Transverse colon (tissue), 4 donors: ENCODE results near the gene SEC61A1. TPM values are rescaled to one million over a fixed set of nuclear protein-coding genes. Genes with fewer than 3 reads are reported as not detected.

Experiments
- DNase-seq: peaks from one replicate; pipeline ENCODE4 v3.0.0-alpha.2; 2019
- H3K27ac ChIP-seq, 4 donors: fragments of 200-600 bp; sonication (generic); 2 replicates each; pipeline ENCODE4 v1.5.1; 2016 to 2018; ENCODE audit warnings: inconsistent platforms in 4 of 4
- H3K27me3 ChIP-seq: fragments of 200-600 bp; sonication (generic); 2 replicates; pipeline ENCODE4 v1.5.1; 2017; ENCODE audit warnings: inconsistent platforms
- H3K36me3 ChIP-seq, 4 donors: fragments of 200-600 bp; sonication (generic); 2 replicates each; pipeline ENCODE4 v1.5.1; 2017 to 2019; ENCODE audit warnings: inconsistent platforms in 4 of 4
- H3K4me1 ChIP-seq, 4 donors: fragments of 200-600 bp; sonication (generic); 2 replicates each; pipeline ENCODE4 v1.5.1; 2017 to 2020; ENCODE audit warnings: inconsistent platforms in 4 of 4
- H3K4me3 ChIP-seq, 4 donors: fragments of 200-600 bp; sonication (generic); 1 replicate in 1 of 4; 2 replicates in 3 of 4; pipeline versions ENCODE4 v1.5.1 to v1.6.1; 2017 to 2019; ENCODE audit warnings: inconsistent platforms in 4 of 4
- H3K9me3 ChIP-seq, 2 donors: fragments of 200-600 bp; sonication (generic); 2 replicates each; pipeline ENCODE4 v1.5.1; 2017 to 2019; ENCODE audit warnings: inconsistent platforms in 2 of 2
- CTCF ChIP-seq, 5 experiments: fragments of 200-600 bp in 3 of 5; fragments of 450-650 bp in 2 of 5; sonication (generic) in 3 of 5; IDR thresholded peaks; 1 replicate in 2 of 5; 2 replicates in 3 of 5; pipeline ENCODE4 v1.5.1; 2016 to 2017; ENCODE audit warnings: antibody characterized with exemption in 5 of 5, inconsistent platforms in 3 of 5, mild to moderate bottlenecking in 2 of 5, moderate library complexity in 1 of 5
- EP300 ChIP-seq: sonication (generic); formaldehyde crosslinking; IDR thresholded peaks from one replicate; pipeline ENCODE4 v1.6.1; 2017; ENCODE audit warnings: antibody characterized with exemption, low read depth
- POLR2A ChIP-seq: fragments of 450-650 bp; IDR thresholded peaks from one replicate; pipeline ENCODE4 v1.6.1; 2016; ENCODE audit warnings: antibody characterized with exemption, mild to moderate bottlenecking, moderate library complexity
- POLR2AphosphoS5 ChIP-seq, 3 donors: sonication (generic); formaldehyde crosslinking; IDR thresholded peaks; one replicate each; pipeline ENCODE4 v1.6.1; 2016; ENCODE audit warnings: antibody characterized with exemption in 3 of 3
- WGBS, 2 donors: methylation state at CpG; one replicate each; pipeline ENCODE4 v1.1.5; 2018; ENCODE audit warnings: low coverage in 1 of 2; 5-methylcytosine and 5-hydroxymethylcytosine counted together
- in situ Hi-C, 4 donors: fragments of 200-750 bp; cut with MboI; loops; one replicate each; pipeline versions ENCODE4 v1.15.0 to v1.15.1; 2017; ENCODE audit warnings: low sequenced_read_pairs in 3 of 4, low pct_ligation_motif_present in 1 of 4, low pct_unique_long_range_greater_than_20kb in 1 of 4
- intact Hi-C: fragments of 100-400 bp; cut with DNase I; formaldehyde crosslinking; loops from one replicate; pipeline ENCODE4 v1.15.1; 2023; ENCODE audit warnings: low total_unique reads
- total RNA-seq, 4 donors: library from RNA; depleted of rRNA; stranded (reverse); fragments of >200 nt; gene quantifications; one replicate each; pipeline ENCODE4 v1.1.0, GENCODE V29; 2016

Gene SEC61A1
- total RNA-seq, 4 donors from 2014 or later, result 86.6 to 116 (median 115) TPM

- Histone ChIP-seq H3K27me3 (no peaks in the 10 kb centered on the region), H3K9me3 (no peaks in the 10 kb centered on the region), H3K36me3 (peaks cover 0 to 7% (median 0%) of the 10 kb centered on the region in 4 donors), H3K27ac (no peak overlapping the region), H3K4me1 (no peaks in the 10 kb centered on the region), H3K4me3 (no peak overlapping the region)
- intact Hi-C loops (no loop called here), in situ Hi-C loops (loop anchor here in 3 of 4 donors (10.0 to 25.0 kb wide), 4 partner anchors 396 to 521 kb away; partner anchors contain the start of gene GATA2 (in 1 of the 3))
- no peak for DNase-seq
- WGBS, 2 donors, result 92% methylated on average over 2 of the region's 2 CpGs
- TF ChIP-seq EP300 (no peak), CTCF (IDR thresholded peaks at IDR 0.05) (no peak), POLR2A (no peak), POLR2AphosphoS5 (IDR thresholded peaks at IDR 0.05) (no peak)
Measured at GRCh38 chr3:128091586-128091985, 39.3 kb downstream of the SEC61A1 start.

- intact Hi-C loops (loop anchor here (2.0 kb wide), 2 partner anchors 404 to 514 kb away; no protein-coding TSS in a partner anchor), in situ Hi-C loops (loop anchor here in 3 of 4 donors (10.0 to 25.0 kb wide), 4 partner anchors 393 to 518 kb away; partner anchors contain the start of gene GATA2 (in 1 of the 3))
- WGBS, 2 donors, result 88 to 100% methylated on average over 1 to 13 of the region's 13 CpGs
- TF ChIP-seq POLR2AphosphoS5 (IDR thresholded peaks at IDR 0.05) (no peak), EP300 (no peak), POLR2A (no peak), CTCF (IDR thresholded peaks at IDR 0.05) (no peak)
- H3K36me3 ChIP-seq, result peaks cover 0 to 7% (median 0%) of the 10 kb centered on the region in 4 donors
- peaks cover 0 to 9% (median 2%) of the 10 kb centered on the region in 4 donors for H3K4me1 ChIP-seq
- no peak overlapping the region for H3K4me3 ChIP-seq
- no peaks in the 10 kb centered on the region for H3K27me3 ChIP-seq
- no peak overlapping the region for H3K27ac ChIP-seq
- no peaks in the 10 kb centered on the region for H3K9me3 ChIP-seq
- no peak for DNase-seq
Measured at GRCh38 chr3:128094295-128095151, 42.3 kb downstream of the SEC61A1 start.

- in situ Hi-C loops (loop anchor here in 3 of 4 donors (10.0 to 25.0 kb wide), 4 partner anchors 392 to 517 kb away; partner anchors contain the start of gene GATA2 (in 1 of the 3)), intact Hi-C loops (loop anchor here (2.0 kb wide), 2 partner anchors 404 to 514 kb away; no protein-coding TSS in a partner anchor)
- Histone ChIP-seq H3K4me1 (peaks cover 0 to 9% (median 2%) of the 10 kb centered on the region in 4 donors), H3K36me3 (peaks cover 0 to 7% (median 0%) of the 10 kb centered on the region in 4 donors), H3K27ac (no peak overlapping the region), H3K4me3 (no peak overlapping the region), H3K9me3 (no peaks in the 10 kb centered on the region), H3K27me3 (no peaks in the 10 kb centered on the region)
- WGBS, 2 donors, result 78 to 79% methylated on average over 3 to 6 of the region's 6 CpGs
- TF ChIP-seq CTCF (IDR thresholded peaks at IDR 0.05) (peak; percentile 73 to 85 (median 77)), POLR2AphosphoS5 (IDR thresholded peaks at IDR 0.05) (no peak), EP300 (no peak)
- peak; percentile 83 for DNase-seq
Measured at GRCh38 chr3:128095222-128095703, 43.0 kb downstream of the SEC61A1 start.

GRCh38 chr3:128098234-128098633, 46.0 kb downstream of the SEC61A1 start:
- Histone ChIP-seq H3K4me1 (peaks cover 0 to 9% (median 2%) of the 10 kb centered on the region in 4 donors), H3K27ac (no peak overlapping the region), H3K4me3 (no peak overlapping the region), H3K36me3 (no peaks in the 10 kb centered on the region), H3K9me3 (no peaks in the 10 kb centered on the region), H3K27me3 (no peaks in the 10 kb centered on the region)
- 27 to 77% methylated on average over 3 to 6 of the region's 6 CpGs for WGBS, 2 donors
- in situ Hi-C loops (loop anchor here in 3 of 4 donors (10.0 to 25.0 kb wide), 4 partner anchors 389 to 514 kb away; partner anchors contain the start of gene GATA2 (in 1 of the 3)), intact Hi-C loops (no loop called here)
- TF ChIP-seq POLR2A (no peak), CTCF (IDR thresholded peaks at IDR 0.05) (no peak), EP300 (no peak), POLR2AphosphoS5 (IDR thresholded peaks at IDR 0.05) (no peak)
- no peak for DNase-seq
